Activated T-helper 17 cell treated with anti-CD3 and anti-CD28 coated beads, Interleukin-2, amount 50 U/mL, for 72 hours (primary cell): ENCODE measurements around the gene CHIC2. TPM values are rescaled to one million over a fixed set of nuclear protein-coding genes. Genes with fewer than 3 reads are reported as not detected.
"Not testable (repeated sequence)": the region's sequence is repeated elsewhere in the genome, so short reads cannot be mapped to it uniquely, and the experiment has no call there.

Experiments used
- ATAC-seq: fragments of 150-1000 bp; cut with Tn5 transposase; replicated peaks from 2 replicates; pipeline ENCODE4 v1.10.0; 2021; ENCODE audit warnings: mild to moderate bottlenecking, moderate library complexity
- H3K27ac Mint-ChIP-seq: one replicate; pipeline ENCODE4 v1.8.0; 2022; ENCODE audit warnings: mixed read lengths
- H3K27me3 Mint-ChIP-seq: one replicate; pipeline ENCODE4 v1.8.0; 2022; ENCODE audit warnings: mixed read lengths
- H3K36me3 Mint-ChIP-seq: one replicate; pipeline ENCODE4 v1.8.0; 2022; ENCODE audit warnings: low read depth, mild to moderate bottlenecking, mixed read lengths
- H3K4me1 Mint-ChIP-seq: one replicate; pipeline ENCODE4 v1.8.0; 2022; ENCODE audit warnings: mixed read lengths
- H3K4me3 Mint-ChIP-seq: one replicate; pipeline ENCODE4 v1.8.0; 2022; ENCODE audit warnings: mild to moderate bottlenecking, mixed read lengths
- H3K9me3 Mint-ChIP-seq: one replicate; pipeline ENCODE4 v1.8.0; 2022; ENCODE audit warnings: mixed read lengths
- total RNA-seq, 2 donors: library from RNA; stranded (reverse); gene quantifications; one replicate each; pipeline ENCODE4 v1.2.3, GENCODE V29; 2022

Gene CHIC2
- total RNA-seq, 2 donors from 2014 or later: 12.8 to 21.8 TPM

DNA sequence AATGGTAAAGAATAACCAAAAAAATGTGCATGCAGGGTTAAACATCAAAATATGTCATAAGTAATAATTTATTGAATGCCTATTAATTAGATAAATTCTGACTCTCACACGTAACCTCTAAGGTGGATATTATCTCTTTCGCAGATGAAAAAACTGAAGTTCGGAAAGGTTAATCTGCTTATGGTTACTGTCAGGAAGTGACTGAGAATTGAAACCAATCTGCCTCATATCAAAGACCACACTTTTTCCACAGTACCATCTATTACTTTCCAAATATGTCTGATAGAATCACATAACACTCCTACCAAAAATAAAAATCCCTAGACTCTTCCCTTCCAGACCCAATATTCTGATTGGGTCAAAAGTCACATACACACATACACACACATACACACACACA, 6.2 kb downstream of the CHIC2 start:
- H3K4me3 Mint-ChIP-seq: peak overlapping the region; percentile 85
- H3K27me3 Mint-ChIP-seq: no peaks in the 10 kb centered on the region
- H3K9me3 Mint-ChIP-seq: no peaks in the 10 kb centered on the region
- ATAC-seq: peak; percentile 74
- H3K27ac Mint-ChIP-seq: peak overlapping the region; percentile 82
- peaks cover 51% of the 10 kb centered on the region for H3K4me1 Mint-ChIP-seq
- H3K36me3 Mint-ChIP-seq: peaks cover 54% of the 10 kb centered on the region

- Mint-ChIP-seq H3K27ac (no peak overlapping the region), H3K27me3 (no peaks in the 10 kb centered on the region), H3K36me3 (peaks cover 43% of the 10 kb centered on the region), H3K9me3 (no peaks in the 10 kb centered on the region), H3K4me1 (peaks cover 50% of the 10 kb centered on the region), H3K4me3 (peak overlapping the region; percentile 85)
- peak; percentile 32 for ATAC-seq
Observed at GRCh38 chr4:54056360-54056759, 8.0 kb downstream of the CHIC2 start.

DNA sequence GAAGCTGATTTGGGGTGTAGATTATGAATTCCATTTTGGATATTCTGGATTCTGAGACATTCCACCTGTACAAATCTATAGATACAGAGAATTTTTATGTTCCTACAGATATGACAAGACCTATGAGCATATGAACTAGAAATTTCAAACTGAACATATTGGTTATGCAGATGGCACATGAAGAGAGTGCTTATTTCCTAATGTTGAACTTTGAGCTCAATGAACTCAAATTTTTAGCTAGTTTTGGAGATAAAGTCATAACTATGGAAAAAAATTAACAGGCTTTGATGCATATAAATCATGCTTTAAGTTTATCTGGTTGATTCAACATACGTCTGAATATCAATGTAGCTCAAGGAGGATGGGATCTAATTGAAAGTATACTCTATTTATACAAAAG, 8.9 kb downstream of the CHIC2 start:
- Mint-ChIP-seq H3K4me1 (peaks cover 55% of the 10 kb centered on the region), H3K27me3 (no peaks in the 10 kb centered on the region), H3K27ac (no peak overlapping the region), H3K36me3 (peaks cover 42% of the 10 kb centered on the region), H3K4me3 (no peak overlapping the region), H3K9me3 (no peaks in the 10 kb centered on the region)
- no peak for ATAC-seq

GRCh38 chr4:54054501-54054900, 9.9 kb downstream of the CHIC2 start:
- Mint-ChIP-seq H3K36me3 (peaks cover 42% of the 10 kb centered on the region), H3K4me1 (peaks cover 47% of the 10 kb centered on the region), H3K27me3 (no peaks in the 10 kb centered on the region), H3K4me3 (no peak overlapping the region), H3K27ac (no peak overlapping the region), H3K9me3 (no peaks in the 10 kb centered on the region)
- no peak for ATAC-seq

DNA sequence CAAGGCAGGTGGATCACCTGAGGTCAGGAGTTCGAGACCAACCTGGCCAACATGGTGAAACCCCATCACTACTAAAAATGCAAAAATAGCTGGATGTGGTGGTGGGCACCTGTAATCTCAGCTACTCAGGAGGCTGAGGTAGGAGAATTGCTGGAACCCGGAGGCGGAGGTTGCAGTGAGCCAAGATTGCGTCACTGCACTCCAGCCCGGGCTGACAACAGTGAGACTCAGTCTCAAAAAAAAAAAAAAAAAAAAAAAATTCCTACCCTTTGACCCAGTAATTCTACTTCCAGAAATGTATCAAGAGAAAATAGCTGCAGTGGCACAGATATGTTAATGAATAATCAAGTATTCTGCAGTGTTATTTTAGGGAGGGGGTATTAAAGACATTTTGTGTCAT, 11.1 kb downstream of the CHIC2 start:
- H3K4me3 Mint-ChIP-seq, H3K27ac Mint-ChIP-seq, H3K27me3 Mint-ChIP-seq, ATAC-seq, H3K9me3 Mint-ChIP-seq: not testable (repeated sequence)
- peaks cover 44% of the 10 kb centered on the region for H3K4me1 Mint-ChIP-seq
- peaks cover 48% of the 10 kb centered on the region for H3K36me3 Mint-ChIP-seq

GRCh38 chr4:54050214-54050904, 14.0 kb downstream of the CHIC2 start:
- Mint-ChIP-seq H3K4me1 (peaks cover 21% of the 10 kb centered on the region), H3K36me3 (peaks cover 61% of the 10 kb centered on the region), H3K27ac (no peak overlapping the region), H3K9me3 (no peaks in the 10 kb centered on the region), H3K27me3 (no peaks in the 10 kb centered on the region), H3K4me3 (no peak overlapping the region)
- no peak for ATAC-seq

DNA sequence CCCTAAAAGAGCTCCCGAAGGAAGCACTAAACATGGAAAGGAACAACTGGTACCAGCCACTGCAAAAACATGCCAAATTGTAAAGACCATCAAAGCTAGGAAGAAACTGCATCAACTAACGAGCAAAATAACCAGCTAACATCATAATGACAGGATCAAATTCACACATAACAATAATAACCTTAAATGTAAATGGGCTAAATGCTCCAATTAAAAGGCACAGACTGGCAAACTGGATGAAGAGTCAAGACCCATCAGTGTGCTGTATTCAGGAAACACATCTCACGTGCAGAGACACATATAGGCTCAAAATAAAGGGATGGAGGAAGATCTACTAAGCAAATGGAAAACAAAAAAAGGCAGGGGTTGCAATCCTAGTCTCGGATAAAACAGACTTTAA, 20.8 kb downstream of the CHIC2 start:
- not testable (repeated sequence) for H3K27me3 Mint-ChIP-seq, H3K4me3 Mint-ChIP-seq, H3K27ac Mint-ChIP-seq, H3K9me3 Mint-ChIP-seq, ATAC-seq
- Mint-ChIP-seq H3K36me3 (peaks cover 81% of the 10 kb centered on the region), H3K4me1 (peaks cover 23% of the 10 kb centered on the region)

- Mint-ChIP-seq H3K27me3 (no peaks in the 10 kb centered on the region), H3K4me1 (peaks cover 23% of the 10 kb centered on the region)
Observed at GRCh38 chr4:54041933-54042332, 22.5 kb downstream of the CHIC2 start.

GRCh38 chr4:54041100-54041499, 23.3 kb downstream of the CHIC2 start:
- no peaks in the 10 kb centered on the region for H3K27me3 Mint-ChIP-seq

More at GRCh38 chr4:54041933-54042332, 22.5 kb downstream of the CHIC2 start:
- H3K9me3 Mint-ChIP-seq: no peaks in the 10 kb centered on the region
- no peak overlapping the region for H3K4me3 Mint-ChIP-seq
- peaks cover 82% of the 10 kb centered on the region for H3K36me3 Mint-ChIP-seq
- H3K27ac Mint-ChIP-seq: no peak overlapping the region
- ATAC-seq: no peak

DNA sequence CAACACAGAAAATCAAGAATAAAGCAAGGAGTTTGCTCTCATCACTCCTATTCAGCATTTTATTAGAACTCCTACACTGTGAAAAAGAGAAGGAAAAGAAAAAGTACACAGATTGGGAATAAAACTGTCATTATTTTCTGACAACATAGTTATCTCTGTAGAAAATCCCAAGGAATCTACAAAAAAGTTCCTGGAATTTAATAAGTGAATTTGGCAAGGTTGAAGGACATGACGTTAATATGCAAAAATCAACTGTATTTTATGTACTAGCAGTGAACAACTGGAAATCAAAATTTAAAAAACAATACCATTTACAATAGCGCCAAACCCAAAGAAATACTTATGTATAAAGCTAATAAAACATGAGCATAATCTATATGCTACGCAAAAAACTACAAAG, 26.3 kb downstream of the CHIC2 start:
- no peaks in the 10 kb centered on the region for H3K27me3 Mint-ChIP-seq
- H3K4me1 Mint-ChIP-seq: peaks cover 14% of the 10 kb centered on the region
- ATAC-seq: no peak
- no peak overlapping the region for H3K4me3 Mint-ChIP-seq
- no peak overlapping the region for H3K27ac Mint-ChIP-seq
- peaks cover 89% of the 10 kb centered on the region for H3K36me3 Mint-ChIP-seq
- H3K9me3 Mint-ChIP-seq: no peaks in the 10 kb centered on the region

More at GRCh38 chr4:54041100-54041499, 23.3 kb downstream of the CHIC2 start:
- peak; percentile 60 for ATAC-seq
- Mint-ChIP-seq H3K4me3 (no peak overlapping the region), H3K36me3 (peaks cover 82% of the 10 kb centered on the region), H3K4me1 (peaks cover 23% of the 10 kb centered on the region), H3K27ac (no peak overlapping the region), H3K9me3 (no peaks in the 10 kb centered on the region)

DNA sequence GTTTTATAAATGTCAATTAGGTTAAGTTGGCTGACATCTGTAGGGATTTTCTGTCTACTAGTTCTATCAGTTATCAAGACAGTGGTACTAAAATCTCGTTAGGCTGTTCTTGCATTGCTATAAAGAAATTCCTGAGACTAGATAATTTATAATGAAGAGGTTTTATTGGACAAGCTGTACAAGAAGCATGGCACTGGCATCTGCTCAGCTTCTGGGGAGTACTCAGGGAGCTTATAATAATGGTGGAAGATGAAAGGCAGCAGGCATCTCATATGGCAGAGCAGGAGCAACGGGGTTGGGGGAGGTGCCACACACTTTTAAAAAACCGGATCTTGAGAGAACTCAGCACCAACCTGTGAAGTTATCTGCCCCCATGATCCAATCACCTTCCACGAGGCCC, 28.2 kb downstream of the CHIC2 start:
- no peaks in the 10 kb centered on the region for H3K27me3 Mint-ChIP-seq
- peaks cover 85% of the 10 kb centered on the region for H3K36me3 Mint-ChIP-seq
- no peak for ATAC-seq
- H3K4me1 Mint-ChIP-seq: peaks cover 6% of the 10 kb centered on the region
- no peaks in the 10 kb centered on the region for H3K9me3 Mint-ChIP-seq
- H3K27ac Mint-ChIP-seq: no peak overlapping the region
- H3K4me3 Mint-ChIP-seq: no peak overlapping the region

DNA sequence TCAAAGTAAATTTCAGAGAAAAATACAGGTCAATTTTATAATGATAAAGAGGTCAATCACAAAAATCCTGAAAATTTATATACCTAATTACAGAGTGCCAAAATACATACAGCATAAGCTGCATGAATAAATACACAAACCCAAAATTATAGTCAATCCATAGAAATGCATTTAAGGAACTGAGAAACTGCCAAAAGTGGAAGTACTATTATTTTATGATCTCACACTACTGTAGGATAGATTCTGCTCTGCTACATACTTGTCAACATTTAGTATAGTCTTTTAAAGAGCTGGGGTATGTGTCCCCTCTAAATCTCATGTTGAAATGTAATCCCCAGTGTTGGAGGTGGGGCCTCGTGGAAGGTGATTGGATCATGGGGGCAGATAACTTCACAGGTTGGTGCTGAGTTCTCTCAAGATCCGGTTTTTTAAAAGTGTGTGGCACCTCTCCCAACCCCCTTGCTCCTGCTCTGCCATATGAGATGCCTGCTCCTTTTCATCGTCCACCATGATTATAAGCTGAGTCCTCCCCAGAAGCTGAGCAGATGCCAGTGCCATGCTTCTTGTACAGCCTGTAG, 31.8 kb downstream of the CHIC2 start:
- Mint-ChIP-seq H3K27me3 (no peaks in the 10 kb centered on the region), H3K36me3 (peaks cover 65% of the 10 kb centered on the region)

GRCh38 chr4:54027311-54027710, 37.1 kb downstream of the CHIC2 start:
- Mint-ChIP-seq H3K4me1 (peaks cover 14% of the 10 kb centered on the region), H3K9me3 (no peaks in the 10 kb centered on the region), H3K4me3 (no peak overlapping the region), H3K36me3 (peaks cover 19% of the 10 kb centered on the region), H3K27me3 (no peaks in the 10 kb centered on the region), H3K27ac (no peak overlapping the region)
- ATAC-seq: no peak

More for the DNA sequence above, 31.8 kb downstream of the CHIC2 start:
- H3K4me1 Mint-ChIP-seq: peaks cover 5% of the 10 kb centered on the region
- no peak for ATAC-seq
- no peak overlapping the region for H3K4me3 Mint-ChIP-seq
- no peak overlapping the region for H3K27ac Mint-ChIP-seq
- no peaks in the 10 kb centered on the region for H3K9me3 Mint-ChIP-seq

GRCh38 chr4:54025582-54025981, 38.8 kb downstream of the CHIC2 start:
- no peak for ATAC-seq
- Mint-ChIP-seq H3K9me3 (no peaks in the 10 kb centered on the region), H3K4me1 (peaks cover 14% of the 10 kb centered on the region), H3K27ac (no peak overlapping the region), H3K36me3 (peaks cover 17% of the 10 kb centered on the region), H3K4me3 (no peak overlapping the region), H3K27me3 (no peaks in the 10 kb centered on the region)

DNA sequence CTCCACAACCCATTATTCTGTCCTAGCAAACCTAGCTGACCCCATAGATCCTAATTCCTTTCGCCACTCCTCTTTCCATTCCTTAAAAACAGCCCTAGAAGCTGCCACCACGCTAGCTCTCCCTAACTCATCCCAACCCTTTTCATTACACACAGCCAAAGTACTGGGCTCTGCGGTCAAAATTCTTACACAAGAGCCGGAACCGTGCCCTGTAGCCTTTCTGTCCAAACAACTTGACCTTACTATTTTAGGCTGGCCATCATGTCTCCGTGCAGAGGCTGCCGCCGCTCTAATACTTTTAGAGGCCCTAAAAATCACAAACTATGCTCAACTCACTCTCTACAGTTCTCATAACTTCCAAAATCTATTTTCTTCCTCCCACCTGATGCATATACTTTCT, 41.4 kb downstream of the CHIC2 start:
- H3K36me3 Mint-ChIP-seq: not testable (repeated sequence)

More for the DNA sequence above, 41.4 kb downstream of the CHIC2 start:
- H3K9me3 Mint-ChIP-seq, H3K27me3 Mint-ChIP-seq, ATAC-seq, H3K4me1 Mint-ChIP-seq, H3K4me3 Mint-ChIP-seq, H3K27ac Mint-ChIP-seq: not testable (repeated sequence)
